Fibroblast of lung (primary cell): ENCODE results near the gene LIPG. TPM values are rescaled to one million over a fixed set of nuclear protein-coding genes. Genes with fewer than 3 reads are reported as not detected.

Source experiments
- DNase-seq, 2 donors: peaks; one replicate each; pipeline versions ENCODE4 v3.0.0 to v3.0.0-alpha.2; 2010; ENCODE audit warnings: low read depth in 2 of 2
- H2AFZ ChIP-seq: 2 replicates; pipeline ENCODE4 v1.5.1; 2012; ENCODE audit warnings: low read length, control low read depth, inconsistent platforms
- H3K27ac ChIP-seq: 2 replicates; pipeline ENCODE4 v1.5.1; 2011; ENCODE audit warnings: low read length, control low read depth; ENCODE audit not compliant: insufficient read depth
- H3K27me3 ChIP-seq: 2 replicates; pipeline ENCODE4 v1.5.1; 2011; ENCODE audit warnings: mild to moderate bottlenecking, low read length; ENCODE audit not compliant: control insufficient read depth, insufficient read depth
- H3K36me3 ChIP-seq: 2 replicates; pipeline ENCODE4 v1.5.1; 2011; ENCODE audit warnings: low read length; ENCODE audit not compliant: control insufficient read depth, insufficient read depth
- H3K4me1 ChIP-seq: 2 replicates; pipeline ENCODE4 v1.5.1; 2011; ENCODE audit warnings: low read length; ENCODE audit not compliant: control insufficient read depth, insufficient read depth; ENCODE audit errors: extremely low read depth
- H3K4me2 ChIP-seq: 2 replicates; pipeline ENCODE4 v1.5.1; 2011; ENCODE audit warnings: low read length, control low read depth; ENCODE audit not compliant: insufficient read depth; ENCODE audit errors: extremely low read depth
- H3K4me3 ChIP-seq, 4 experiments: fragments of 200-600 bp in 1 of 4; sonication (generic) in 1 of 4; replicated peaks in 1 of 4; 2 replicates each; pipeline ENCODE4 v1.5.1; 2011 to 2016; ENCODE audit warnings: low read length in 4 of 4, low read depth in 3 of 4, mild to moderate bottlenecking in 3 of 4, control low read depth in 2 of 4, inconsistent platforms in 1 of 4, mixed read lengths in 1 of 4; ENCODE audit not compliant: insufficient read depth in 1 of 4; ENCODE audit errors: control extremely low read depth in 1 of 4
- H3K79me2 ChIP-seq: 2 replicates; pipeline ENCODE4 v1.5.1; 2012; ENCODE audit warnings: mild to moderate bottlenecking, low read length, inconsistent platforms; ENCODE audit not compliant: control insufficient read depth, insufficient read depth
- H3K9ac ChIP-seq: 2 replicates; pipeline ENCODE4 v1.5.1; 2011; ENCODE audit warnings: mild to moderate bottlenecking, low read length, control low read depth; ENCODE audit not compliant: insufficient read depth
- H3K9me3 ChIP-seq: 2 replicates; pipeline ENCODE4 v1.5.1; 2012; ENCODE audit warnings: low read depth, low read length; ENCODE audit not compliant: control insufficient read depth, insufficient read depth
- H4K20me1 ChIP-seq: 2 replicates; pipeline ENCODE4 v1.5.1; 2011; ENCODE audit warnings: low read length; ENCODE audit not compliant: control insufficient read depth, insufficient read depth; ENCODE audit errors: extremely low read depth
- EZH2 ChIP-seq: IDR thresholded peaks from 2 replicates; pipeline ENCODE4 v1.5.1; 2012; ENCODE audit warnings: low read length, control low read depth, mild to moderate bottlenecking; ENCODE audit errors: missing control alignments
- polyA plus RNA-seq, 2 donors: library from polyadenylated mRNA; depleted of rRNA in 1 of 2; stranded (reverse) in 1 of 2; unstranded in 1 of 2; fragments of >200 nt; gene quantifications; 2 replicates each; pipeline ENCODE4 v1.2.1, GENCODE V29; 2011 to 2012; ENCODE audit warnings: missing spikeins in 1 of 2
- total RNA-seq: library from RNA; depleted of rRNA; stranded (reverse); fragments of >200 nt; gene quantifications from 2 replicates; pipeline ENCODE4 v1.2.1, GENCODE V29; 2014
- TF ChIP-seq, protein P1 (sequence below), 2 donors: IDR thresholded peaks in 1 of 2; conservative IDR thresholded peaks in 1 of 2; 1 replicate in 1 of 2; 2 replicates in 1 of 2; pipeline ENCODE4 v1.5.1; 2011 to 2012; ENCODE audit warnings: low read length in 2 of 2, control low read depth in 1 of 2, inconsistent platforms in 1 of 2, low read depth in 1 of 2, mild to moderate bottlenecking in 1 of 2

Gene LIPG
- total and polyA plus RNA-seq, 2 donors (not counting 1 experiment from before 2014, with no cell fraction given), result 0.30 to 0.50 TPM

DNA sequence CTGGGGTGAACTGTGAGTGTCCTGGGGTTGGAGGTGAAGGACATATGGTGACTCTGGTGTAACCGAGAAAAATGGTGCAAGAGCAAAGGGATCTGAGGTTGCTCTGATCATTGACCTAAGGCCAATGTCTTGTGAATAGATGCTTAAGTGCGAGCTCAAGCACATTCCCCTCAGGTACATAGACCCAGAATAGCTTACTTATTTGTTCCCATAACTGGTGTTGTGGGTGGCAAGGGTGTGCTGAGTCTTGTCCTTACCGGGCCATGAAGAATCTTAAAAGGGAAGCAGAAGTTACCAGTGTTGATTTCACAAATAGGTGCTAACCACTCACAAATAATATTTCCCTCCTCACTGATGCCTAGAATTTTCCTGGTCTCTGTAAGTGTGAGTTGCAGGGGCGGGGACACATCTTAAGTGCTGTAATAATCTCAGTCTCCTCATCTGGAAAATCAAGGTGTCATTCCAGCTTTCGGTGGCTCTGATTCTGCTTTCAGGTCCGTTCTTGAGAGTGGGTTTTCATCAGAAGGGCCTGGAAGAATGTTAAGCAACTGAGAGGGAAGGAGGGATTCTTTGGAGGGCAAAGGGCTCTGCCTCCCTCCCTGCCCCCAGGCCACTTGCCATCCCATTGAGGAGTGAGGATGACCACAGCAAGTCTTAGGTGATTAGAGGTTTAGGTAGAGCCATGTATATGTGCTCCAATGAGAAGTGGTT is 54.9 kb downstream of the LIPG start:
- H4K20me1 ChIP-seq, result no peaks in the 10 kb centered on the region
- no peaks in the 10 kb centered on the region for H3K9me3 ChIP-seq
- H3K4me1 ChIP-seq, result no peaks in the 10 kb centered on the region
- no peak overlapping the region for H3K27ac ChIP-seq
- no peak overlapping the region for H3K4me3 ChIP-seq
- H3K9ac ChIP-seq, result no peak overlapping the region
- no peak overlapping the region for H2AFZ ChIP-seq
- no peak overlapping the region for H3K4me2 ChIP-seq
- DNase-seq, result no peak
- no peaks in the 10 kb centered on the region for H3K36me3 ChIP-seq
- no peaks in the 10 kb centered on the region for H3K79me2 ChIP-seq
- peaks cover 8% of the 10 kb centered on the region for H3K27me3 ChIP-seq
- TF ChIP-seq, protein P1, sequence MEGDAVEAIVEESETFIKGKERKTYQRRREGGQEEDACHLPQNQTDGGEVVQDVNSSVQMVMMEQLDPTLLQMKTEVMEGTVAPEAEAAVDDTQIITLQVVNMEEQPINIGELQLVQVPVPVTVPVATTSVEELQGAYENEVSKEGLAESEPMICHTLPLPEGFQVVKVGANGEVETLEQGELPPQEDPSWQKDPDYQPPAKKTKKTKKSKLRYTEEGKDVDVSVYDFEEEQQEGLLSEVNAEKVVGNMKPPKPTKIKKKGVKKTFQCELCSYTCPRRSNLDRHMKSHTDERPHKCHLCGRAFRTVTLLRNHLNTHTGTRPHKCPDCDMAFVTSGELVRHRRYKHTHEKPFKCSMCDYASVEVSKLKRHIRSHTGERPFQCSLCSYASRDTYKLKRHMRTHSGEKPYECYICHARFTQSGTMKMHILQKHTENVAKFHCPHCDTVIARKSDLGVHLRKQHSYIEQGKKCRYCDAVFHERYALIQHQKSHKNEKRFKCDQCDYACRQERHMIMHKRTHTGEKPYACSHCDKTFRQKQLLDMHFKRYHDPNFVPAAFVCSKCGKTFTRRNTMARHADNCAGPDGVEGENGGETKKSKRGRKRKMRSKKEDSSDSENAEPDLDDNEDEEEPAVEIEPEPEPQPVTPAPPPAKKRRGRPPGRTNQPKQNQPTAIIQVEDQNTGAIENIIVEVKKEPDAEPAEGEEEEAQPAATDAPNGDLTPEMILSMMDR (conservative IDR thresholded peaks at IDR 0.05 in 1 of 2, IDR thresholded peaks at IDR 0.05 in 1 of 2; ENCODE audit: low read depth in 1 of 2, low read length in 2 of 2), result no peak
- TF ChIP-seq EZH2, result no peak

DNA sequence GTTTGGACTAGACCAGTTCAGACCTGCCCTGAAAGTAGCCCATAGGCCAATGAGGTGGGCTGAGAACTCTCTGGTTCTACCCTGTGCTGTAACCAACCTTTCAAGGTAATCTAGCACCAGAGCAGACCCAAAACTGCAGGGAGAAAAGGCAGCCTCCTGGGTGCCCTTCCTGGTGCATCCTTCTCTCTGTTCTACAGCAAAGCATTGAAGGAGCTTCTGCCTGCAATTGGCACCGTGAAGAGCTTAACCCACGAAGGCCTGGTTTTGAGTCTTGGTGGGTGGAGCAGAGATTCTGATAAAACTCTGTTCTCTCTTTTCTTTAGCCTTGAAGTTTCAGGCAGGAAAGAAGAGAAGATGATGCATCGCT is 55.5 kb downstream of the LIPG start:
- Histone ChIP-seq H3K9ac (no peak overlapping the region), H3K79me2 (no peaks in the 10 kb centered on the region), H3K27ac (no peak overlapping the region), H2AFZ (no peak overlapping the region), H3K4me2 (no peak overlapping the region), H4K20me1 (no peaks in the 10 kb centered on the region), H3K9me3 (no peaks in the 10 kb centered on the region), H3K27me3 (peaks cover 11% of the 10 kb centered on the region), H3K4me3 (no peak overlapping the region), H3K4me1 (no peaks in the 10 kb centered on the region), H3K36me3 (no peaks in the 10 kb centered on the region)
- TF ChIP-seq EZH2, result no peak
- TF ChIP-seq, protein P1 (conservative IDR thresholded peaks at IDR 0.05 in 1 of 2, IDR thresholded peaks at IDR 0.05 in 1 of 2; ENCODE audit: low read depth in 1 of 2, low read length in 2 of 2), result no peak
- no peak for DNase-seq

DNA sequence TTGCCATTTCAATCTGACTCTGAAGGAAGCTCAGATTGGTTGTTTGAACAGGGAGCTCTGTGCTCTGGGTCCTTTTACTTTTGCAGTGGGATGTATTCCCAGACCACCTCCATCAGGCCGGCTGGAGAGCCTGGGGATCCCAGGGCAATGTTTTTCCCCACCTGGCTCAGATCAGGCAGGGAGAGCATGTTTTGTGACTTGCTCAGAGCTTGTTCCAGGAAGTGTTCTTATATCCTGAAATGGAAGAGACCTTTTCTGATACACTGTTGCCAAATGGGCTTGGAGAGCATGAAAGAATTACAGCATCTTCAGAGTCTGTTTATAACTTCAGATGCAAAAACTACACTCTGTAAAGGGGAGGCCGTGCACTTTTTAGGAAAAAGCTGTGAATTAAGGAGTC is 56.0 kb downstream of the LIPG start:
- H3K27me3 ChIP-seq, result peaks cover 7% of the 10 kb centered on the region
- no peak for TF ChIP-seq EZH2
- TF ChIP-seq, protein P1 (conservative IDR thresholded peaks at IDR 0.05 in 1 of 2, IDR thresholded peaks at IDR 0.05 in 1 of 2; ENCODE audit: low read depth in 1 of 2, low read length in 2 of 2), result no peak
- H3K79me2 ChIP-seq, result no peaks in the 10 kb centered on the region
- no peak overlapping the region for H3K9ac ChIP-seq
- H3K9me3 ChIP-seq, result no peaks in the 10 kb centered on the region
- H3K27ac ChIP-seq, result no peak overlapping the region
- no peaks in the 10 kb centered on the region for H3K36me3 ChIP-seq
- DNase-seq, result peak in 1 of 2 donors; percentile 7
- no peaks in the 10 kb centered on the region for H3K4me1 ChIP-seq
- no peak overlapping the region for H3K4me3 ChIP-seq
- H2AFZ ChIP-seq, result no peak overlapping the region
- H4K20me1 ChIP-seq, result no peaks in the 10 kb centered on the region
- no peak overlapping the region for H3K4me2 ChIP-seq
